IMR-90 (cell line): ENCODE results near the gene STXBP6. TPM values are rescaled to one million over a fixed set of nuclear protein-coding genes. Genes with fewer than 3 reads are reported as not detected.

ENCODE experiments used
- ATAC-seq: fragments of 200-7000 bp; cut with Tn5 transposase; 2 replicates; pipeline ENCODE4 v1.9.1; 2020; ENCODE audit warnings: low read depth, mild to moderate bottlenecking, moderate library complexity
- BruUV-seq: library from RNA; stranded (reverse); fragments of 400-500 nt; replicated peaks from 2 replicates; lab custom pipeline; 2021; lab: Mats Ljungman, UMichigan
- CTCF ChIA-PET: fragments of 300-600 bp; formaldehyde crosslinking; extraction: SDS; loops from one replicate; lab custom pipeline; 2021; ENCODE audit warnings: antibody characterized with exemption; lab: Yijun Ruan, JAX
- POLR2A ChIA-PET: fragments of 300-600 bp; sonication (Branson Sonifier 250); formaldehyde crosslinking; loops from one replicate; lab custom pipeline; 2022; ENCODE audit warnings: antibody characterized with exemption; ENCODE audit not compliant: unreplicated experiment; lab: Charles Lee
- DNase-seq: peaks from one replicate; pipeline ENCODE4 v3.0.0; 2013
- H2AFZ ChIP-seq: replicated peaks from 2 replicates; pipeline ENCODE3; 2013; ENCODE audit warnings: low read length, mild to moderate bottlenecking; ENCODE audit not compliant: poor library complexity
- H2AK5ac ChIP-seq: 2 replicates; pipeline ENCODE4 v1.6.1; 2013; ENCODE audit warnings: low read depth, low read length, inconsistent platforms
- H2AK9ac ChIP-seq: replicated peaks from 2 replicates; pipeline ENCODE3; 2013; ENCODE audit warnings: mild to moderate bottlenecking, low read depth, low read length, moderate library complexity; ENCODE audit not compliant: poor library complexity
- H2BK120ac ChIP-seq: 2 replicates; pipeline ENCODE4 v1.6.1; 2013; ENCODE audit warnings: low read depth, low read length, inconsistent platforms
- H2BK15ac ChIP-seq: 3 replicates; pipeline ENCODE4 v1.6.1; 2013; ENCODE audit warnings: low read depth, low read length, inconsistent platforms
- H2BK20ac ChIP-seq: 2 replicates; pipeline ENCODE4 v1.6.1; 2013; ENCODE audit warnings: low read depth, mild to moderate bottlenecking, inconsistent platforms, low read length, moderate library complexity
- H2BK5ac ChIP-seq: 2 replicates; pipeline ENCODE4 v1.6.1; 2013; ENCODE audit warnings: mild to moderate bottlenecking, low read depth, low read length, inconsistent platforms; ENCODE audit not compliant: poor library complexity, severe bottlenecking
- H3K14ac ChIP-seq: replicated peaks from 2 replicates; pipeline ENCODE4 v1.6.1; 2013; ENCODE audit warnings: low read depth, low read length, inconsistent platforms
- H3K18ac ChIP-seq: 2 replicates; pipeline ENCODE4 v1.6.1; 2013; ENCODE audit warnings: low read depth, low read length, control low read depth
- H3K23ac ChIP-seq: 2 replicates; pipeline ENCODE4 v1.6.1; 2013; ENCODE audit warnings: low read depth, low read length, inconsistent platforms
- H3K27ac ChIP-seq: 2 replicates; pipeline ENCODE4 v1.5.1; 2013; ENCODE audit warnings: mild to moderate bottlenecking, control low read depth, low read length; ENCODE audit not compliant: insufficient read depth
- H3K27me3 ChIP-seq: 2 replicates; pipeline ENCODE4 v1.6.1; 2013; ENCODE audit warnings: low read length; ENCODE audit not compliant: control insufficient read depth, insufficient read depth
- H3K36me3 ChIP-seq: 2 replicates; pipeline ENCODE4 v1.6.1; 2013; ENCODE audit warnings: low read length, mixed read lengths; ENCODE audit not compliant: control insufficient read depth, insufficient read depth
- H3K4ac ChIP-seq: 2 replicates; pipeline ENCODE4 v1.6.1; 2013; ENCODE audit warnings: low read depth, low read length, inconsistent platforms
- H3K4me1 ChIP-seq: 2 replicates; pipeline ENCODE4 v1.6.1; 2013; ENCODE audit warnings: low read length, mixed read lengths; ENCODE audit not compliant: control insufficient read depth, insufficient read depth
- H3K4me2 ChIP-seq: 2 replicates; pipeline ENCODE4 v1.6.1; 2013; ENCODE audit warnings: low read depth, mild to moderate bottlenecking, control low read depth, low read length, moderate library complexity
- H3K4me3 ChIP-seq: 2 replicates; pipeline ENCODE4 v1.5.1; 2013; ENCODE audit warnings: low read depth, mild to moderate bottlenecking, control low read depth, low read length, moderate library complexity; ENCODE audit not compliant: insufficient read depth
- H3K56ac ChIP-seq: 2 replicates; pipeline ENCODE4 v1.6.1; 2013; ENCODE audit warnings: low read length, inconsistent platforms; ENCODE audit not compliant: insufficient read depth; ENCODE audit errors: extremely low read depth
- H3K79me1 ChIP-seq, 2 experiments: 2 replicates each; pipeline ENCODE4 v1.6.1; 2013; ENCODE audit warnings: low read length in 2 of 2, inconsistent platforms in 1 of 2, low read depth in 1 of 2
- H3K9ac ChIP-seq: 2 replicates; pipeline ENCODE4 v1.6.1; 2013; ENCODE audit warnings: low read depth, low read length, control low read depth
- H3K9me1 ChIP-seq: 2 replicates; pipeline ENCODE4 v1.6.1; 2013; ENCODE audit warnings: low read length, inconsistent platforms; ENCODE audit not compliant: insufficient read depth
- H3K9me3 ChIP-seq: 2 replicates; pipeline ENCODE4 v1.6.1; 2013; ENCODE audit warnings: low read length; ENCODE audit not compliant: control insufficient read depth, insufficient read depth
- H4K20me1 ChIP-seq: 2 replicates; pipeline ENCODE4 v1.6.1; 2013; ENCODE audit warnings: low read length, inconsistent platforms; ENCODE audit not compliant: insufficient read depth
- H4K5ac ChIP-seq: 2 replicates; pipeline ENCODE4 v1.6.1; 2013; ENCODE audit warnings: mild to moderate bottlenecking, low read depth, low read length, control low read depth
- H4K8ac ChIP-seq, 2 experiments: 2 replicates each; pipeline ENCODE4 v1.6.1; 2013; ENCODE audit warnings: low read depth in 2 of 2, low read length in 2 of 2, control low read depth in 1 of 2, inconsistent platforms in 1 of 2
- H4K91ac ChIP-seq: 2 replicates; pipeline ENCODE4 v1.6.1; 2013; ENCODE audit warnings: low read depth, low read length, inconsistent platforms; ENCODE audit not compliant: insufficient read depth
- BHLHE40 ChIP-seq: fragments of 150-350 bp; IDR thresholded peaks from 2 replicates; pipeline ENCODE4 v1.6.1; 2016; ENCODE audit warnings: mild to moderate bottlenecking, low read depth, low read length
- CEBPB ChIP-seq: IDR thresholded peaks from 2 replicates; pipeline ENCODE4 v1.6.1; 2012; ENCODE audit warnings: low read depth, low read length, improper control_type of control experiment
- FOS ChIP-seq: fragments of 150-350 bp; IDR thresholded peaks from 2 replicates; pipeline ENCODE4 v1.6.1; 2016; ENCODE audit warnings: low read depth, low read length
- RFX5 ChIP-seq: IDR thresholded peaks from 2 replicates; pipeline ENCODE4 v1.8.0; 2012; ENCODE audit warnings: low read depth, mild to moderate bottlenecking, low read length, moderate library complexity
- WGBS, 2 experiments: methylation state at CpG; one replicate each; pipeline versions ENCODE4 v1.1.5 to v1.1.7; 2013; ENCODE audit warnings: missing lambda C conversion rate in 2 of 2; ENCODE audit not compliant: insufficient read length in 1 of 2; ENCODE audit errors: extremely low coverage in 2 of 2; 5-methylcytosine and 5-hydroxymethylcytosine counted together
- dilution Hi-C: fragments of 300-500 bp; cut with HindIII; formaldehyde crosslinking; loops from one replicate; pipeline ENCODE4 v1.14.3; 2018; ENCODE audit warnings: low sequenced_read_pairs; ENCODE audit not compliant: unreplicated experiment
- in situ Hi-C: fragments of 300-500 bp; cut with MboI; formaldehyde crosslinking; loops from 3 replicates; pipeline ENCODE4 v1.14.3; 2019; ENCODE audit warnings: low sequenced_read_pairs, inconsistent platforms, mixed read lengths
- intact Hi-C: fragments of 100-400 bp; cut with micrococcal nuclease; formaldehyde crosslinking; loops from 2 replicates; pipeline ENCODE4 v1.10.0; 2022
- polyA plus RNA-seq, 3 experiments: library from polyadenylated mRNA; depleted of rRNA; stranded (reverse); fragments of >200 nt; gene quantifications; 2 replicates each; pipeline ENCODE4 v1.2.3, GENCODE V29; 2012; ENCODE audit warnings: low replicate concordance in 1 of 3
- total RNA-seq: library from RNA; depleted of rRNA; stranded (reverse); fragments of >200 nt; gene quantifications from 2 replicates; pipeline ENCODE4 v1.2.3, GENCODE V29; 2012

The STXBP6 gene
- total and polyA plus RNA-seq, 2 of the 4 experiments (the other 2 are of a cell fraction), result 14.2 to 14.3 TPM

DNA sequence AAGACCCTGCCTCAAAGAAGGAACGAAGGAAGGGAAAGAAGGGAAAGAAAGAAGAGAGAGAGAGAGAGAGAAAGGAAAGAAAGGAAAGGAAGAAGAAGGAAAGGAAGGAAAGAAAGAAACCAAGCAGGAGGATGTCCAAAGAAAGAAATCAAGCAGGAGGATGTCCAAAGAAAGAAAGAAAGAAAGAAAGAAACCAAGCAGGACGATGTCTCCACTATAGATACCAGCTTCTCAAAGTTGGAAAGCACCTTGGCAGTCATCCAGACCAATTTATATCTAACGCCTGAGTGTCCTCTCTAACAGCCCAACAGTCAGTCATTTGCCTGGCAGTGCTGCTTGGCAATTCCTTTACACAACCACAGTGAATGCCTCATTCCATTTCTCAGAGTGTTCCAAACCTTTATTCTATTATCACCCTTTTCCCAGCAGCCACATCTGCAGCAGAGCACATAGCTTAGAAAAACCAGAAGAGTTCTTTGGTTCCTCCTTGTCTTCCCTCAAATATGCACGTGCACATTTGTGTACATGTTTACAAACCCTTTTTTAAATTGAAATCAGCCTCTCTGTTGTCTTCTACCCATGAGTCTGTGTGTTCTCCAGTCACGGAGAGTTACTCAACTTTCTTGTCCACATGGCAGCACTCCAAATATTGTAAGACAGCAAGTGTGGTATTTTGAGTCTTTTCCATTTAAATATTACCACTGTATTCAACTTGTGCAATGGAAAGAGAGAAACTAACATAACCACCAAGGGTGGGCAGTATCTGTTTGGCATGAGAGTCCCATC is 138.4 kb downstream of the STXBP6 start:
- Histone ChIP-seq H2AK5ac (no peak overlapping the region), H4K91ac (no peak overlapping the region), H2BK20ac (0 out of 2 replicates have a peak overlapping the region, but pooled peaks have one; percentile 52), H4K8ac (peak overlapping the region in 1 of 2 experiments; percentile 36; a peak in 1 of 4 replicates), H3K4me1 (peaks cover 4% of the 10 kb centered on the region; the same call in 1 of the 2 replicates), H3K18ac (peak overlapping the region; percentile 48; the same call in 1 of the 2 replicates), H3K27ac (peak overlapping the region; percentile 46; the same call in 1 of the 2 replicates), H3K14ac (no peak overlapping the region), H3K9ac (no peak overlapping the region), H3K9me1 (no peaks in the 10 kb centered on the region; the same call in 1 of the 2 replicates), H3K9me3 (no peaks in the 10 kb centered on the region), H3K4me2 (peak overlapping the region; percentile 88), H2BK5ac (peak overlapping the region; percentile 64), H4K5ac (peak overlapping the region; percentile 42; the same call in 1 of the 2 replicates), H4K20me1 (no peaks in the 10 kb centered on the region), H3K27me3 (no peaks in the 10 kb centered on the region), H2BK120ac (no peak overlapping the region), H2BK15ac (0 out of 3 replicates have a peak overlapping the region, but pooled peaks have one; percentile 11), H2AK9ac (no peak overlapping the region), H3K36me3 (no peaks in the 10 kb centered on the region), H3K79me1 (no peaks in the 10 kb centered on the region; a peak in 1 of 4 replicates), H3K4ac (0 out of 2 replicates have a peak overlapping the region, but pooled peaks have one; percentile 15), H3K56ac (no peak overlapping the region), H3K23ac (no peak overlapping the region), H3K4me3 (peak overlapping the region; percentile 31; the same call in 1 of the 2 replicates), H2AFZ (peak overlapping the region; percentile 65)
- ChIA-PET POLR2A (no interaction called here), CTCF (no interaction called here)
- in situ Hi-C loops (no loop called here), intact Hi-C loops (no loop called here), dilution Hi-C loops (no loop called here)
- peak; percentile 82 for DNase-seq
- no TSS peak for BruUV-seq
- 37% methylated on average over 3 of the region's 5 CpGs; no CpG with 5 or more reads in 1 of the 2 experiments for WGBS, 2 experiments
- ATAC-seq, result peak; percentile 77
- TF ChIP-seq FOS, result no peak
- peak; percentile 81; the same call in 1 of the 2 replicates for TF ChIP-seq BHLHE40
- TF ChIP-seq RFX5, result no peak
- TF ChIP-seq CEBPB, result peak; percentile 81
